Fibroblast of lung (primary cell): ENCODE results near the gene DNAL1.

Experiments
- EZH2 ChIP-seq: IDR thresholded peaks from 2 replicates; pipeline ENCODE4 v1.5.1; 2012; ENCODE audit warnings: low read length, control low read depth, mild to moderate bottlenecking; ENCODE audit errors: missing control alignments
- TF ChIP-seq, protein P1 (sequence below), 2 donors: IDR thresholded peaks in 1 of 2; conservative IDR thresholded peaks in 1 of 2; 1 replicate in 1 of 2; 2 replicates in 1 of 2; pipeline ENCODE4 v1.5.1; 2011 to 2012; ENCODE audit warnings: low read length in 2 of 2, control low read depth in 1 of 2, inconsistent platforms in 1 of 2, low read depth in 1 of 2, mild to moderate bottlenecking in 1 of 2

DNA sequence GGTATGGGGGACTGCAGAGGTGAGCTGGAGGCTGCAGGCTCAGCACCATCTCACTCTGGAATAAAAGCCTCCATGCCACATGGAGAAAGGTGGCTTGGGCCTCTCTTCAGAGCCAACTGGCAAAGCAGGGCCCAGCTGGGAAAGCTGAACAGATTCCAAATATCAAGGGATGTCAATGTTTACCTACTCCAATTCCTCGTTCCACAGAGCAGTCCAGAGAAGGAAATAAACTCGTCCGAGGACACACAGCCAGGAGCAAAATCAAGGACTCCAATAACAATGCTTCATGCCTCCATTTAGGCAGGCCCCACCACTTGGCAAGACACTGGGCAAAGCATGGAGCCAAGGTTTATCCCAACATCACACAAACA, 105.7 kb downstream of the DNAL1 start:
- TF ChIP-seq, protein P1, sequence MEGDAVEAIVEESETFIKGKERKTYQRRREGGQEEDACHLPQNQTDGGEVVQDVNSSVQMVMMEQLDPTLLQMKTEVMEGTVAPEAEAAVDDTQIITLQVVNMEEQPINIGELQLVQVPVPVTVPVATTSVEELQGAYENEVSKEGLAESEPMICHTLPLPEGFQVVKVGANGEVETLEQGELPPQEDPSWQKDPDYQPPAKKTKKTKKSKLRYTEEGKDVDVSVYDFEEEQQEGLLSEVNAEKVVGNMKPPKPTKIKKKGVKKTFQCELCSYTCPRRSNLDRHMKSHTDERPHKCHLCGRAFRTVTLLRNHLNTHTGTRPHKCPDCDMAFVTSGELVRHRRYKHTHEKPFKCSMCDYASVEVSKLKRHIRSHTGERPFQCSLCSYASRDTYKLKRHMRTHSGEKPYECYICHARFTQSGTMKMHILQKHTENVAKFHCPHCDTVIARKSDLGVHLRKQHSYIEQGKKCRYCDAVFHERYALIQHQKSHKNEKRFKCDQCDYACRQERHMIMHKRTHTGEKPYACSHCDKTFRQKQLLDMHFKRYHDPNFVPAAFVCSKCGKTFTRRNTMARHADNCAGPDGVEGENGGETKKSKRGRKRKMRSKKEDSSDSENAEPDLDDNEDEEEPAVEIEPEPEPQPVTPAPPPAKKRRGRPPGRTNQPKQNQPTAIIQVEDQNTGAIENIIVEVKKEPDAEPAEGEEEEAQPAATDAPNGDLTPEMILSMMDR (conservative IDR thresholded peaks at IDR 0.05 in 1 of 2, IDR thresholded peaks at IDR 0.05 in 1 of 2; ENCODE audit: low read depth in 1 of 2, low read length in 2 of 2), result no peak
- TF ChIP-seq EZH2, result no peak
